ENCODE results near the gene SYNPR. TPM values are rescaled to one million over a fixed set of nuclear protein-coding genes. Genes with fewer than 3 reads are reported as not detected.

The SYNPR gene
- total RNA-seq, 1 donor from 2014 or later = not detected

GRCh38 chr3:63477494-63478129, 199.5 kb downstream of the SYNPR start:
- Mint-ChIP-seq H3K4me3 (no peak overlapping the region), H3K27ac (ENCODE audit: unreplicated experiment) (no peak overlapping the region), H3K4me1 (no peaks in the 10 kb centered on the region), H3K27me3 (ENCODE audit: low read depth) (peaks cover 12% of the 10 kb centered on the region), H3K9me3 (no peaks in the 10 kb centered on the region), H3K36me3 (ENCODE audit: low read depth) (no peaks in the 10 kb centered on the region)
- DNase-seq (ENCODE audit: low read depth, low spot score) = no peak
- TF ChIP-seq CTCF (conservative IDR thresholded peaks at IDR 0.05) = no peak

DNA sequence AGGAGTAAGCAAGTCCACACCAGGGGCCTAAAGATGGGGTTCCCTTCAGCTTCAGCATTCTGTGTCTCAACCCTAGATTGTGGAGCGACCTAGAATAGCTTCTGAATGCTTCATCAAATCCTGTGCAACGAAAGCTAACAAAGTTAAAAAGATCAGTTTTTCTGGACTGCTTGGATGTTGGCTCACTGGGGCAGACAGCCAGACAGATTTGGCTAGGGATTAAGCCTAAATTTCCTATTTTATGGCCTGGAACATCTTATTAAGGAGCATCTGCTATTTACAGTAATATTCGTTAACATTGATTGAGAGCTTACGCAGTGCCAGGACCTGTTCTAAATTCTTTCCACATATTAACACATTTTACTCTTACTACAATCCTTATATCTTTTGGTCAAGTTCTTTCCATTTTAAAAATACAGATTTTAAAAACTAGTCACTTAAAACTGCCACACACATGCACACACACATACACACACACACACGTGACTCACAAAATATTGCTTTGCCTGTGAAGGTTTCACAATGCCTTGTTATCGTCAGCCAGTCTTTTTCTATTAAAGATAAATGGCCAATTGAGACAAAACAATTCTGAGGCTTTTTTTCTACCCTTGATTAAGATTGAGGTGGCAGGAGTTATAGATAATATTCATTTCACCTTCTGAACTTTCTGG, 201.0 kb downstream of the SYNPR start:
- H3K4me3 Mint-ChIP-seq = no peak overlapping the region
- no peak for TF ChIP-seq CTCF (conservative IDR thresholded peaks at IDR 0.05)
- DNase-seq (ENCODE audit: low read depth, low spot score) = no peak
- no peak overlapping the region for H3K27ac Mint-ChIP-seq (ENCODE audit: unreplicated experiment)
- H3K4me1 Mint-ChIP-seq = no peaks in the 10 kb centered on the region
- H3K27me3 Mint-ChIP-seq (ENCODE audit: low read depth) = peaks cover 12% of the 10 kb centered on the region
- H3K36me3 Mint-ChIP-seq (ENCODE audit: low read depth) = no peaks in the 10 kb centered on the region
- no peaks in the 10 kb centered on the region for H3K9me3 Mint-ChIP-seq

DNA sequence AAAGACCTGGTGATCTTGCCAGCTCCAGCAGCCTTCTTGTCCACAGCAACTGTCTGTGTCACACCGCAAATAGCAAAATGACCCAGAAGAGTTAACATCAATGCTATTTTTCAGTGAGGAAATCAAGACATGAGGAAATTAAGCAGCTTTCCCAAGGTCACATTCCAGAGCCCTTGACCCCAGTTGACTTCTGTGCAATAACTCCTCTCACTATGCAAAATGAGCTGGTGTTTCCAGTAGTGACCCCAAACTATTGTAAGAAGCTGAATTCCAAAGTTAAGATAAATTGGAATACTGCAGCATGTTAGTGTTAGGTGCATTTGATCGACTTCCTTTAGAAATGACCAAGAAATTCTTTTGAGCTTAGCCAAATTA, 201.5 kb downstream of the SYNPR start:
- Mint-ChIP-seq H3K36me3 (ENCODE audit: low read depth) (no peaks in the 10 kb centered on the region), H3K4me3 (no peak overlapping the region), H3K4me1 (no peaks in the 10 kb centered on the region), H3K27me3 (ENCODE audit: low read depth) (peaks cover 11% of the 10 kb centered on the region), H3K27ac (ENCODE audit: unreplicated experiment) (no peak overlapping the region), H3K9me3 (no peaks in the 10 kb centered on the region)
- DNase-seq (ENCODE audit: low read depth, low spot score) = no peak
- TF ChIP-seq CTCF (conservative IDR thresholded peaks at IDR 0.05) = no peak

- H3K36me3 Mint-ChIP-seq (ENCODE audit: low read depth) = no peaks in the 10 kb centered on the region
- no peaks in the 10 kb centered on the region for H3K4me1 Mint-ChIP-seq
- H3K4me3 Mint-ChIP-seq = no peak overlapping the region
- H3K27me3 Mint-ChIP-seq (ENCODE audit: low read depth) = no peaks in the 10 kb centered on the region
- no peak for TF ChIP-seq CTCF (conservative IDR thresholded peaks at IDR 0.05)
- DNase-seq (ENCODE audit: low read depth, low spot score) = no peak
- H3K9me3 Mint-ChIP-seq = no peaks in the 10 kb centered on the region
- no peak overlapping the region for H3K27ac Mint-ChIP-seq (ENCODE audit: unreplicated experiment)
Observed at GRCh38 chr3:63481627-63482026, 203.5 kb downstream of the SYNPR start.

GRCh38 chr3:63482341-63482740, 204.2 kb downstream of the SYNPR start:
- no peaks in the 10 kb centered on the region for H3K27me3 Mint-ChIP-seq (ENCODE audit: low read depth)
- no peaks in the 10 kb centered on the region for H3K36me3 Mint-ChIP-seq (ENCODE audit: low read depth)
- H3K27ac Mint-ChIP-seq (ENCODE audit: unreplicated experiment) = no peak overlapping the region
- DNase-seq (ENCODE audit: low read depth, low spot score) = no peak
- no peak overlapping the region for H3K4me3 Mint-ChIP-seq
- H3K4me1 Mint-ChIP-seq = no peaks in the 10 kb centered on the region
- no peaks in the 10 kb centered on the region for H3K9me3 Mint-ChIP-seq
- no peak for TF ChIP-seq CTCF (conservative IDR thresholded peaks at IDR 0.05)

Data from neural crest cell (in vitro differentiated cells).